HL-60 (cell line): Measurements from ENCODE around the gene LDLRAD3.

ENCODE experiments used
- DNase-seq, 2 experiments: peaks; one replicate each; pipeline ENCODE4 v3.0.0-alpha.2; 2010 to 2020; ENCODE audit warnings: low read depth in 1 of 2, low spot score in 1 of 2
- H3K27ac ChIP-seq: fragments of 250-450 bp; sonication (Bioruptor Pico); replicated peaks from 2 replicates; pipeline ENCODE4 v1.5.1; 2020; ENCODE audit warnings: mild to moderate bottlenecking, moderate library complexity
- H3K27me3 ChIP-seq: fragments of 250-450 bp; sonication (Bioruptor Pico); 2 replicates; pipeline ENCODE4 v1.5.1; 2021; ENCODE audit warnings: mild to moderate bottlenecking, moderate library complexity; ENCODE audit not compliant: insufficient read depth, poor library complexity, severe bottlenecking
- H3K4me3 ChIP-seq: replicated peaks from 2 replicates; pipeline ENCODE4 v1.5.1; 2011; ENCODE audit warnings: mild to moderate bottlenecking, control low read depth, low read length; ENCODE audit not compliant: insufficient read depth
- CTCF ChIP-seq: IDR thresholded peaks from one replicate; pipeline ENCODE4 v1.5.1; 2011; ENCODE audit warnings: low read length, control low read depth, inconsistent platforms; ENCODE audit not compliant: insufficient read depth
- GABPA ChIP-seq: IDR thresholded peaks from 2 replicates; pipeline ENCODE4 v1.6.1; 2012; ENCODE audit warnings: low read depth
- POLR2AphosphoS5 ChIP-seq: IDR thresholded peaks from 2 replicates; pipeline ENCODE4 v1.6.1; 2012; ENCODE audit warnings: low read depth
- REST ChIP-seq: IDR thresholded peaks from 2 replicates; pipeline ENCODE4 v1.6.1; 2012; ENCODE audit warnings: low read depth; ENCODE audit not compliant: insufficient replicate concordance
- SPI1 ChIP-seq: IDR thresholded peaks from 2 replicates; pipeline ENCODE4 v1.6.1; 2012; ENCODE audit warnings: low read depth, mild to moderate bottlenecking, borderline replicate concordance

The LDLRAD3 gene

GRCh38 chr11:36073411-36074203, 129.7 kb downstream of the LDLRAD3 start:
- TF ChIP-seq POLR2AphosphoS5 (no peak), GABPA (no peak), SPI1 (no peak), CTCF (no peak), REST (no peak)
- Histone ChIP-seq H3K27ac (no peak overlapping the region), H3K4me3 (no peak overlapping the region), H3K27me3 (no peaks in the 10 kb centered on the region)
- no peak for DNase-seq

GRCh38 chr11:36074941-36075431, 131.1 kb downstream of the LDLRAD3 start:
- TF ChIP-seq CTCF, result no peak
- TF ChIP-seq POLR2AphosphoS5, result no peak
- TF ChIP-seq GABPA, result no peak
- no peak for TF ChIP-seq REST
- TF ChIP-seq SPI1, result no peak
- no peak overlapping the region for H3K27ac ChIP-seq
- no peak for DNase-seq
- no peaks in the 10 kb centered on the region for H3K27me3 ChIP-seq
- H3K4me3 ChIP-seq, result no peak overlapping the region

GRCh38 chr11:36077368-36077767, 133.5 kb downstream of the LDLRAD3 start:
- TF ChIP-seq GABPA, result no peak
- no peak for TF ChIP-seq POLR2AphosphoS5
- no peak for TF ChIP-seq SPI1
- no peak for TF ChIP-seq REST
- TF ChIP-seq CTCF, result no peak
- DNase-seq, result no peak

More at GRCh38 chr11:36077368-36077767, 133.5 kb downstream of the LDLRAD3 start:
- Histone ChIP-seq H3K27me3 (no peaks in the 10 kb centered on the region), H3K4me3 (no peak overlapping the region), H3K27ac (no peak overlapping the region)
